Thymus (tissue), 11 donors: Measurements from ENCODE around the gene CARMIL1. TPM values are rescaled to one million over a fixed set of nuclear protein-coding genes. Genes with fewer than 3 reads are reported as not detected.

ENCODE experiments used
- DNase-seq, 9 donors: peaks; one replicate each; pipeline ENCODE4 v3.0.0-alpha.2; 2013; ENCODE audit warnings: low spot score in 9 of 9, low read depth in 6 of 9, missing footprints in 1 of 9
- H3K27ac ChIP-seq, 2 donors: one replicate each; pipeline ENCODE4 v1.5.1; 2013; ENCODE audit warnings: control low read depth in 1 of 2, low read depth in 1 of 2, low read length in 1 of 2, mild to moderate bottlenecking in 1 of 2, moderate library complexity in 1 of 2
- H3K27me3 ChIP-seq, 2 donors: one replicate each; pipeline ENCODE4 v1.5.1; 2013; ENCODE audit warnings: low read length in 1 of 2; ENCODE audit not compliant: control insufficient read depth in 2 of 2, insufficient read depth in 1 of 2
- H3K36me3 ChIP-seq, 2 donors: one replicate each; pipeline ENCODE4 v1.5.1; 2013; ENCODE audit warnings: low read length in 1 of 2, mild to moderate bottlenecking in 1 of 2, moderate library complexity in 1 of 2; ENCODE audit not compliant: control insufficient read depth in 2 of 2, insufficient read depth in 2 of 2
- H3K4me1 ChIP-seq, 2 donors: one replicate each; pipeline ENCODE4 v1.5.1; 2013; ENCODE audit warnings: low read length in 2 of 2; ENCODE audit not compliant: control insufficient read depth in 2 of 2, insufficient read depth in 2 of 2
- H3K4me3 ChIP-seq, 2 donors: one replicate each; pipeline ENCODE4 v1.5.1; 2013; ENCODE audit warnings: low read length in 2 of 2, control low read depth in 1 of 2, mild to moderate bottlenecking in 1 of 2
- H3K9me3 ChIP-seq, 2 donors: one replicate each; pipeline ENCODE4 v1.5.1; 2013; ENCODE audit warnings: low read length in 1 of 2, mild to moderate bottlenecking in 1 of 2; ENCODE audit not compliant: control insufficient read depth in 2 of 2, insufficient read depth in 1 of 2
- WGBS: extraction: QIAGEN DNeasy Blood & Tissue Kit; methylation state at CpG from one replicate; pipeline ENCODE4 v1.1.7; 2013; 5-methylcytosine and 5-hydroxymethylcytosine counted together
- polyA plus RNA-seq: library from polyadenylated mRNA; stranded (reverse); fragments of 200-250 nt; gene quantifications from one replicate; pipeline ENCODE4 v1.2.3, GENCODE V29; 2013
- total RNA-seq: library from RNA; stranded (reverse); fragments of 120-200 nt; gene quantifications from one replicate; pipeline ENCODE4 v1.2.4, GENCODE V29; 2013
- donor health status: healthy.

The CARMIL1 gene
- total and polyA plus RNA-seq, 2 donors = 17.4 to 29.9 TPM

GRCh38 chr6:25555188-25555587, 276.0 kb downstream of the CARMIL1 start:
- H3K4me1 ChIP-seq = no peaks in the 10 kb centered on the region
- H3K27ac ChIP-seq = no peak overlapping the region
- peaks cover 0 to 9% of the 10 kb centered on the region in 2 donors for H3K36me3 ChIP-seq
- H3K4me3 ChIP-seq = no peak overlapping the region
- H3K9me3 ChIP-seq = no peaks in the 10 kb centered on the region
- WGBS = 96% methylated on average over 2 of the region's 2 CpGs
- no peaks in the 10 kb centered on the region for H3K27me3 ChIP-seq
- no peak for DNase-seq

GRCh38 chr6:25556516-25556915, 277.3 kb downstream of the CARMIL1 start:
- peak; percentile 32 to 84 (median 66) for DNase-seq
- 40% methylated on average over 10 of the region's 10 CpGs for WGBS

GRCh38 chr6:25558155-25558817, 279.1 kb downstream of the CARMIL1 start:
- Histone ChIP-seq H3K4me1 (no peaks in the 10 kb centered on the region), H3K36me3 (peaks cover 0 to 4% of the 10 kb centered on the region in 2 donors), H3K4me3 (no peak overlapping the region), H3K27ac (no peak overlapping the region), H3K9me3 (no peaks in the 10 kb centered on the region), H3K27me3 (no peaks in the 10 kb centered on the region)
- 96% methylated on average over 3 of the region's 3 CpGs for WGBS
- no peak for DNase-seq

More at GRCh38 chr6:25556516-25556915, 277.3 kb downstream of the CARMIL1 start:
- no peaks in the 10 kb centered on the region for H3K4me1 ChIP-seq
- H3K4me3 ChIP-seq = no peak overlapping the region
- H3K9me3 ChIP-seq = no peaks in the 10 kb centered on the region
- H3K27me3 ChIP-seq = no peaks in the 10 kb centered on the region
- no peak overlapping the region for H3K27ac ChIP-seq
- peaks cover 0 to 4% of the 10 kb centered on the region in 2 donors for H3K36me3 ChIP-seq

- H3K9me3 ChIP-seq = no peaks in the 10 kb centered on the region
- peaks cover 0 to 4% of the 10 kb centered on the region in 2 donors for H3K36me3 ChIP-seq
- WGBS = 76% methylated on average over 2 of the region's 2 CpGs
- H3K4me3 ChIP-seq = no peak overlapping the region
- H3K27me3 ChIP-seq = no peaks in the 10 kb centered on the region
- H3K4me1 ChIP-seq = no peaks in the 10 kb centered on the region
- DNase-seq = no peak
- H3K27ac ChIP-seq = no peak overlapping the region
Measured at GRCh38 chr6:25560865-25561264, 281.7 kb downstream of the CARMIL1 start.

- Histone ChIP-seq H3K27me3 (no peaks in the 10 kb centered on the region), H3K4me3 (no peak overlapping the region)
- no peak for DNase-seq
Measured at GRCh38 chr6:25564943-25565342, 285.8 kb downstream of the CARMIL1 start.

GRCh38 chr6:25570578-25570977, 291.4 kb downstream of the CARMIL1 start:
- WGBS = 95% methylated on average over 2 of the region's 2 CpGs
- no peaks in the 10 kb centered on the region for H3K9me3 ChIP-seq
- no peaks in the 10 kb centered on the region for H3K36me3 ChIP-seq
- no peak overlapping the region for H3K4me3 ChIP-seq
- no peak overlapping the region for H3K27ac ChIP-seq
- no peaks in the 10 kb centered on the region for H3K27me3 ChIP-seq
- H3K4me1 ChIP-seq = no peaks in the 10 kb centered on the region
- no peak for DNase-seq

More at GRCh38 chr6:25564943-25565342, 285.8 kb downstream of the CARMIL1 start:
- Histone ChIP-seq H3K4me1 (no peaks in the 10 kb centered on the region), H3K27ac (no peak overlapping the region), H3K36me3 (no peaks in the 10 kb centered on the region), H3K9me3 (no peaks in the 10 kb centered on the region)

GRCh38 chr6:25576919-25577318, 297.7 kb downstream of the CARMIL1 start:
- 99% methylated on average over 2 of the region's 2 CpGs for WGBS
- H3K36me3 ChIP-seq = peaks cover 0 to 2% of the 10 kb centered on the region in 2 donors
- H3K4me3 ChIP-seq = no peak overlapping the region
- H3K27me3 ChIP-seq = no peaks in the 10 kb centered on the region
- no peak for DNase-seq
- no peaks in the 10 kb centered on the region for H3K9me3 ChIP-seq
- no peak overlapping the region for H3K27ac ChIP-seq
- H3K4me1 ChIP-seq = peaks cover 4 to 6% of the 10 kb centered on the region in 2 donors

GRCh38 chr6:25578538-25578937, 299.4 kb downstream of the CARMIL1 start:
- no peak overlapping the region for H3K27ac ChIP-seq
- H3K4me1 ChIP-seq = peaks cover 4 to 6% of the 10 kb centered on the region in 2 donors
- H3K4me3 ChIP-seq = no peak overlapping the region
- H3K9me3 ChIP-seq = no peaks in the 10 kb centered on the region
- H3K36me3 ChIP-seq = peaks cover 0 to 17% of the 10 kb centered on the region in 2 donors
- DNase-seq = no peak
- H3K27me3 ChIP-seq = no peaks in the 10 kb centered on the region

GRCh38 chr6:25579391-25579883, 300.3 kb downstream of the CARMIL1 start:
- peaks cover 0 to 17% of the 10 kb centered on the region in 2 donors for H3K36me3 ChIP-seq
- H3K4me1 ChIP-seq = peaks cover 4 to 6% of the 10 kb centered on the region in 2 donors
- H3K27ac ChIP-seq = no peak overlapping the region
- no peaks in the 10 kb centered on the region for H3K27me3 ChIP-seq
- no peaks in the 10 kb centered on the region for H3K9me3 ChIP-seq
- no peak overlapping the region for H3K4me3 ChIP-seq
- WGBS = over 99% methylated on average over 2 of the region's 2 CpGs
- DNase-seq = no peak
